Measurements from ENCODE around the gene RHBDL1. TPM values are rescaled to one million over a fixed set of nuclear protein-coding genes. Genes with fewer than 3 reads are reported as not detected.
A peak's percentile ranks its signal among the peaks of the same experiment; 100 is the strongest.

RHBDL1 gene
- total RNA-seq, 4 donors from 2014 or later: 1.1 to 1.5 (median 1.3) TPM; not detected in 1

DNA sequence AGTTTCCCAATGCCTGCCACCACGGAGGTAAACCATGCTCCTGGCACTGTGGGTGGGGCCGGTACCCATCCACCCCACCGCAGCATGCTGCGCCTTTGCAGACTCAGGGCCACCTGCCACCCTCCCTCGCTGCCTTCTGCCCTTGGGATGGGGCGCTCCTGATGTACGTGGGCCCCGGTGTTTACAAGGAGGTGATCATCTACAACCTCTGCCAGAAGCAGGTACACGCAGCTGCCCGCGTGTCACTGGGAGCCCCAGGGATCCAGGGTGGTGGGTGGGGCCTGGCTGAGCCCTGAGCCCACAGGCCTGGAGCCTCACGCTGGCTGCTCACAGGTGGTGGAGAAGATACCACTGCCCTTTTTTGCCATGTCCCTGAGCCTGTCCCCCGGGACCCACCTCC lies 8.9 kb upstream of the RHBDL1 start:
- Histone ChIP-seq H3K36me3 (peaks cover 0 to 27% of the 10 kb centered on the region in 2 donors), H3K27ac (no peak overlapping the region), H3K9me3 (no peaks in the 10 kb centered on the region), H3K4me3 (no peak overlapping the region), H3K27me3 (no peaks in the 10 kb centered on the region), H3K4me1 (peaks cover 0 to 34% (median 11%) of the 10 kb centered on the region in 3 donors)
- no peak for ATAC-seq
- TF ChIP-seq CTCF (IDR thresholded peaks at IDR 0.05): no peak
- TF ChIP-seq EP300 (IDR thresholded peaks at IDR 0.05): no peak
- TF ChIP-seq POLR2AphosphoS5 (IDR thresholded peaks at IDR 0.05): no peak
- no peak for TF ChIP-seq POLR2A (IDR thresholded peaks at IDR 0.05)
- no CpG with 5 or more reads among the region's 13 CpGs for WGBS, 2 donors (ENCODE audit: low coverage in 1 of 2)

GRCh38 chr16:667113-667779 lies 8.2 kb upstream of the RHBDL1 start:
- 68 to 80% methylated on average over 2 to 6 of the region's 22 CpGs for WGBS, 2 donors (ENCODE audit: low coverage in 1 of 2)
- H3K27ac ChIP-seq: peak overlapping the region in 3 of 4 donors; percentile 83 to 93 (median 90)

GRCh38 chr16:667780-668518 lies 7.5 kb upstream of the RHBDL1 start, which contains the start of gene RHOT2:
Gene RHOT2, plus strand, starts transcription at chr16:668132. Its CDS starts 68 bp downstream, at chr16:668200.
- WGBS, 2 donors (ENCODE audit: low coverage in 1 of 2): 0% methylated on average over 2 of the region's 78 CpGs; no CpG with 5 or more reads in 1 of the 2 donors
- TF ChIP-seq POLR2A (IDR thresholded peaks at IDR 0.05) (peak; percentile 49 to 79), EP300 (IDR thresholded peaks at IDR 0.05) (no peak), POLR2AphosphoS5 (IDR thresholded peaks at IDR 0.05) (peak; percentile 79), CTCF (IDR thresholded peaks at IDR 0.05) (peak in 3 of 4 experiments; percentile 95 to 99 (median 96))
- Histone ChIP-seq H3K4me3 (peak within 1 kb of the TSS; percentile 76 to 97), H3K9me3 (no peaks in the 10 kb centered on the region), H3K27me3 (no peaks in the 10 kb centered on the region), H3K36me3 (peaks cover 0 to 41% of the 10 kb centered on the region in 2 donors), H3K27ac (peak within 1 kb of the TSS; percentile 83 to 93 (median 91)), H3K4me1 (peaks cover 0 to 31% (median 11%) of the 10 kb centered on the region in 3 donors)
- ATAC-seq: peak; percentile 98

More at GRCh38 chr16:667113-667779, 8.2 kb upstream of the RHBDL1 start:
- Histone ChIP-seq H3K4me3 (peak overlapping the region in 1 of 2 donors; percentile 76), H3K36me3 (peaks cover 0 to 34% of the 10 kb centered on the region in 2 donors), H3K9me3 (no peaks in the 10 kb centered on the region), H3K27me3 (no peaks in the 10 kb centered on the region), H3K4me1 (peaks cover 0 to 31% (median 11%) of the 10 kb centered on the region in 3 donors)
- ATAC-seq: no peak
- TF ChIP-seq EP300 (IDR thresholded peaks at IDR 0.05) (no peak), POLR2A (IDR thresholded peaks at IDR 0.05) (no peak), POLR2AphosphoS5 (IDR thresholded peaks at IDR 0.05) (no peak), CTCF (IDR thresholded peaks at IDR 0.05) (no peak)

- peak overlapping the region; percentile 83 to 93 (median 91) for H3K27ac ChIP-seq
- WGBS, 2 donors (ENCODE audit: low coverage in 1 of 2): no CpG with 5 or more reads among the region's 50 CpGs
- no peak for TF ChIP-seq POLR2A (IDR thresholded peaks at IDR 0.05)
- no peak for TF ChIP-seq POLR2AphosphoS5 (IDR thresholded peaks at IDR 0.05)
- TF ChIP-seq EP300 (IDR thresholded peaks at IDR 0.05): no peak
- TF ChIP-seq CTCF (IDR thresholded peaks at IDR 0.05): no peak
- H3K4me3 ChIP-seq: peak overlapping the region; percentile 76 to 97
- ATAC-seq: no peak
- H3K36me3 ChIP-seq: peaks cover 0 to 48% of the 10 kb centered on the region in 2 donors
- no peaks in the 10 kb centered on the region for H3K27me3 ChIP-seq
- H3K9me3 ChIP-seq: no peaks in the 10 kb centered on the region
- H3K4me1 ChIP-seq: peaks cover 0 to 31% (median 11%) of the 10 kb centered on the region in 3 donors
Measured at GRCh38 chr16:668519-669171, 6.8 kb upstream of the RHBDL1 start.
